ENCODE results near the gene SLC9A1. TPM values are rescaled to one million over a fixed set of nuclear protein-coding genes. Genes with fewer than 3 reads are reported as not detected.
"Not testable (repeated sequence)": the region's sequence is repeated elsewhere in the genome, so short reads cannot be mapped to it uniquely, and the experiment has no call there.

The SLC9A1 gene
- total RNA-seq, result 2.8 and 20.5 TPM in 2 replicates

DNA sequence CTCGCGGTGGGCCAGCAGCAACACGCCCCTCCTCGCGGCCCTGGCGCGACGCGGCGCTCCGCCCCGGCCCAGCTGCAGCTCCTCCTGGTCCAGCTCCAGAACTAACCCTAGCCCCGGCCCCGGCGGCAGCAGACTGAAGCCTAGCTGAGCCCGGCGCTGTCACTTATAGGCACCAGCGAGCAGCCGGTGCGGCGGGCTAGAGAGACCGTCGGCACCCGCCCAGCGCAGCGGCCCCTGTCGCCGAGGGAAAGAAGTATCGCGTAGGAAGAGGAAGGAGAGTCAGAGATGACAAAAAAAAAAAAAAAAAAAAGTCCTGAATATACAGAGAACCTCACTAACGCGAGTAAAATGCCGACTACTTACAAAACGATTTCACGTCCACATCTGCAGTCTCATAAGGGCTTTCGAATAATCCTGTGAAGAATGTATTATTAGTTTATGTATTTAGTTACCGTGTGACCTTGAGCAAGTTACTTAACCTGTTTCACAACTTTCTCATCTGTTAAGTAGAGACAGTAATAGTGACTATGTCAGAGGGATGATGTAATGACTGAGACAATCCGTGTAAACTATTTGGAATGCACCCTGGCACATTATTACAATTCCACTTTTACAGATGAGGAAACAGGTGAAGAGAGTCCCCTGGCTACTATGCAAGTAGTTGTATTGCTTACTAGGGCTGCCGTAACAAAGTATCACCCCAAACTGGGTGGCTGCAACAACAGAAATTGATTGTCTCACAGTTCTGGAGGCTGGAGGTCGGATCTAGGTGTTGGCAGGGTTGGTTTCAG is at the start of gene SLC9A1:
SLC9A1 (minus strand) TSS at position 135 of the 791 bp plus-strand sequence. CDS start 791 bp downstream, outside the sequence.
- peak; percentile 91 for DNase-seq (ENCODE audit: low read depth)

GRCh38 chr1:27203946-27204345 is 49.0 kb upstream of the SLC9A1 start:
- no peak for DNase-seq (ENCODE audit: low read depth)

- DNase-seq (ENCODE audit: low read depth), result no peak
Observed at GRCh38 chr1:27201295-27201694, 46.4 kb upstream of the SLC9A1 start.

DNA sequence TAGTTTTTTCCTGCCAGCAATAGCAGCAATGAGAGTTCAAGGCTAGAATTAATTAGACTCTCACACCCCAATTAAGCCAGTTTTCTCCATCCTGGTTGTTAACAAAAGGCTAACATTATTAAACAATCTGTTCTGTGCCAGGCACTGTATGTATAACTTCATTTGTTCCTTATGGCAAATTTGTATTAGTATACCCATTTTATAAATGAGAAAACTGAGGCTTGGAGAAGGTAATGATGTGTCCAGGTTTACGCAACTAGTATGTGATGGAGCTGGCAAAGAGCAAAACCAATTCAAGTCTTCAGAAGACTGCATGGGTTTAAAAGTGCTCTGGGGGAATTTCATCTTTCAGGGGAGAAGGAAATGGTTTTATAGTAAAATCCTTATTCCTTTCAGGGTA is 38.3 kb upstream of the SLC9A1 start:
- no peak for DNase-seq (ENCODE audit: low read depth)

- DNase-seq (ENCODE audit: low read depth), result no peak
Observed at GRCh38 chr1:27192039-27192529, 37.2 kb upstream of the SLC9A1 start.

- not testable (repeated sequence) for DNase-seq (ENCODE audit: low read depth)
Observed at GRCh38 chr1:27184665-27185064, 29.7 kb upstream of the SLC9A1 start.

GRCh38 chr1:27179979-27180378 is 25.1 kb upstream of the SLC9A1 start:
- no peak for DNase-seq (ENCODE audit: low read depth)

- peak; percentile 64 for DNase-seq (ENCODE audit: low read depth)
Observed at GRCh38 chr1:27179379-27179778, 24.5 kb upstream of the SLC9A1 start.

DNA sequence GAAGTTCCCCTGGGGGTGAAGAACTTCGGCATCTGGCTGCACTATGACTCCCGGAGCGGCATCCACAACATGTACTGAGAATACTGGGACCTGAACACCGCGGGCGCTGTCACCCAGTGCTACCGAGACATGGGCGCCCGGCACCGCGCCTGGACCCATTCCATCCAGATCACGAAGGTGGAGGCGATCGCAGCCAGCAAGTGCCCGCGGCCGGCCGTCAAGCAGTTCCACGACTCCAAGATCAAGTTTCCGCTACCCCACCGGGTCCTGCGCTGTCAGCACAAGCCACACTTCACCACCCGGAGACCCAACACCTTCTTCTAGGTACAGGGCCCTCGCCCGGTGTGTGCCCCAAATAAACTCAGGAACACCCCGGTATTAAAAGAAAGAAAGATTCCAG is 22.0 kb upstream of the SLC9A1 start:
- DNase-seq (ENCODE audit: low read depth), result no peak

DNA sequence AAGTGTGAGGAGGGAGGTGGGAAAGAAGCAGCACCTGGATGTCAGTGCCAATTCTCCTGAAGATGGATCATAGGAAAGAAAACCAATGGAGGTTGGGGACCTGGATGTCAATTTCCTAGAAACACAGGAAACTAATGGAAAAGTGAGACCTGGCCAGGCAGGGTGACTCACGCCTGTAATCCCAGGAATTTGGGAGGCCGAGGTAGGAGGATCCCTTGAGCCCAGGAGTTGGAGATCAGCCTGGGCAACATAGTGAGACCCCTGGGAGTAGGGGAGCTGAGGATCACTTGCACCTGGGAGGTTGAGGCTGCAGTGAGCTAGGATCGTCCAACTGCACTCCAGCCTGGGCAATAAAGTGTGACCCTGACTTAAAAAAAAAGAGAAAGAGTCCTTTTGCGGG is 21.4 kb upstream of the SLC9A1 start:
- DNase-seq (ENCODE audit: low read depth), result no peak

DNA sequence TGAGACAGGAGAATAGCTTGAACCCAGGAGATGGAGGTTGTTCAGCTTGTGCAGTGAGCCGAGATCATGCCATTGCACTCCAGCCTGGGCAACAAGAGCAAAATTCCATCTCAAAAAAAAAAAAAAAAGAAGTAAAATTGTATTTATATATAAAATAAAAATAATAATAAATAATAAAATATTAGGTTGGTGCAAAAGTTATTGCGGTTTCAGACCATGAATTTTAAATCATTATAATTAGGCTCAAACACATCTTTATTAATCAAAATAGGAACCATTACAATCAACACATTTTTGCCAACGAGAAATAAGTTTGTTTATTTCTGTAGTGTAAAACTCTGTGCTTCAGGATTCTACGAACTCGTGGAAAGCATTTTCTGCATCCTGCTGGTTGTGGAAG is 18.1 kb upstream of the SLC9A1 start:
- DNase-seq (ENCODE audit: low read depth), result not testable (repeated sequence)

- no peak for DNase-seq (ENCODE audit: low read depth)
Observed at GRCh38 chr1:27166929-27167328, 12.0 kb upstream of the SLC9A1 start.

GRCh38 chr1:27166351-27166802 is 11.5 kb upstream of the SLC9A1 start:
- DNase-seq (ENCODE audit: low read depth), result no peak

GRCh38 chr1:27163093-27163492 is 8.2 kb upstream of the SLC9A1 start:
- no peak for DNase-seq (ENCODE audit: low read depth)

GRCh38 chr1:27162090-27162489 is 7.2 kb upstream of the SLC9A1 start:
- DNase-seq (ENCODE audit: low read depth), result no peak

GRCh38 chr1:27161594-27161993 is 6.7 kb upstream of the SLC9A1 start:
- peak; percentile 29 for DNase-seq (ENCODE audit: low read depth)

DNA sequence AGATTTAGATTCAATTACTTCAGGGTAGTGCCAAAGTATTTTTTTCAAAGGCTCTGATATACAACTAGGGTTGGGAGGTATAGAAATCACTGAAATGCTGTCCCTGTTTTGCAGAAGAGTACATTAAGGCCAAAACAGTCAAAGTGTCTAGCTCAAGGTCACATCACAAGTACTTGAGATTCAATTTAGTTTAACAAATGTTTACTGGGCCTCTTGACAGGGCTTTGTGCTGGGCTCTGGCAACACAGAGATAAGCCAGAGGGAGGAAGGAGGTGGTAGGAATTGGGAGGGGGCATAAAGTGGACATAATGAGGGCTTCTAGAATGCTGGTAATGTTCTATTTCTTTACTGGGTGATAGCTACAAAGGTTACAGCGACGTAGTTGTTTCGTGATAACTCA is 2.3 kb upstream of the SLC9A1 start:
- no peak for DNase-seq (ENCODE audit: low read depth)

GRCh38 chr1:27154469-27154990 is 395 bp downstream of the SLC9A1 start:
- DNase-seq (ENCODE audit: low read depth), result no peak

DNA sequence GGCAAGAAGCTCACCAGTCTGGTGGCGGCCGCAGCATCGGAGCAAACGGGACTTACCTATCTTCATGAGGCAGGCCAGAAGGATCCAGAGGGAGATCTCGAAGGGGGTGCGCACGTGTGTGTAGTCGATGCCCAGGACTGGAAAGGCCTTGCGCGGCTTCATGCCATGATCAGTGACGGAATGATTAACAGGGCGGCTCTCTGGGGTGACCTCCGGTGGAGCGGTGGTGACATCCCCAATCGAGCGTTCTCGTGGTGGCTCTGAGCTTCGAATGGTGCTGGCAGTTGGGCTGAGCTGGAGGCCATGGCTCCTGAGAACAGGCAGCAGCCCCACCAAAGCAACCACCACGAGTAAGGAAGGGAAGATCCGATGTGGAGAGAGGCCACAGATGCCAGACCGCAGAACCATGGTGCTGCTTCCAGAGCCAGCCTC is 982 bp downstream of the SLC9A1 start:
- no peak for DNase-seq (ENCODE audit: low read depth)

- DNase-seq (ENCODE audit: low read depth), result peak; percentile 42
Observed at GRCh38 chr1:27153549-27153886, 1.4 kb downstream of the SLC9A1 start.

DNA sequence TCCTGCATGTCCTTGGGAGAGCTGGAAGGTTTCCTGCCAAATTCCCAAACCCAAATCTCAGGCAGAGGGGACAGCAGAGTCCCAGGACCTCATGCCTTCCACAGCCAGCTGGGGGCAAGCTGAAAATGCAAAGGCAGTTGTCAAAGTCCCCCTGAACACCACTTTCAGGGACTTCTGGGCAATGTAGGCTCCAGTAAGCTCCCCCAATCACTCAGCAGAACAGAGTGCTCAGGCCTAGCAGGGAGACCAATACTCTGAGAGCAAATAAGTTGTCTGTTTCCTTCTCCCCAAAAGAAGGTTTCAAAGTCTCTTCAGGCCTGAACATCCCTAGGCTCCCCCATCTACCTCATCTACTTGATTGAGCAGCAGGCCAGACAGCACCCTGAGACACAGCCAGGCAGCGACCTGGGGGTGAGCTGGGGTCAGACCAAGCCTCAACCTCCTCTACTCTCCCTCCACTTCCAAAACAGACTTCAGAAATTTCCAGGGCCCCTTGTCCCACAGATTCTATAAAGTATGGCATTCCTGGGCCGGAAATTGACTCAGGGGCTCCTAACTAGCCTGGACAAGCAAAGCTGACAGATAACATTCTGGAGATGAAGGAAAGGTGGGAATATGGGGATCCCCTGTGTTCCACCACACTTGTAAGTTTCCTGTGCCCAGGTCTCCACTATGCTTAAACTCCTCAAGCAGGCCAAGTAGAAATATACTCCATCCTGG is 1.9 kb downstream of the SLC9A1 start:
- no peak for DNase-seq (ENCODE audit: low read depth)

DNA sequence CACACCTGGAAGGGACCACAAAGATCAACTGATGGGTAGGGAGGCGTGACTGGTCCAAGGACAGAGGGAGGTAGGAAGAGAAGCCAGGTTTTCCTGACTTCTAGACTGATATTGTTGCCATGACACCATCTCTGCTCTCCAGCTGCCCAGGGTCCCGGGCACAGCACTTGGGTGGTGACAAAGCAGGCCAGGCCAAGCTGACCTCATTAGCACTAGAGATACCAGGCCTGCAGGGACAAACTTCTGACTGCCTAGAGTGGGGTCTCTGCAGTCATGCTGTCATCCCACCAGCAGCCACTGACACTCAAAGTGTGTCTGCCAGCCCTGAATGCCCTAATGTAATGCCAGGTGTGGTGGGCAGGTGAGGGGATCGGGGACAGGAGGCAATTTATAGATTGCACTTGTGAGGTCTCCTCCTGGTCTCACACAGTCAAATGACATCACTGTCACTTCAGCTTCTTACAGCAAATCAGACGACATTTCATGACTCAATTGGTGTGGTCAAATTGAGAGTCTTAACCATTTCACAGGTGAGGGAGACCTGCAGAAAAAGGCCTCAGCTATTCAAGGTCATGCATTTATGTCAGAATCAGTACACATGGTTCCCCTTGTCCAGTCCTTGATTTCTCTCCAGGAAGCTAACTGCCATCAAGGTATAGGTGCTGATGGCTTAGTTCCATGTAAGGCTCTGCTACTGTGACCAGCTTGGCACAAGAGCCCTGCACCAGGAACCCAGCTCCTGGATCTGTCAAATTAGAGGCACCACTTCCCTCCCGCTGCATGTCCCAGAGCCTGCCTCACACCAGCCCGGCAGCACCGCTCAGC is 2.7 kb downstream of the SLC9A1 start:
- no peak for DNase-seq (ENCODE audit: low read depth)
